Measurements from ENCODE around the gene STIM1.
A peak's percentile ranks its signal among the peaks of the same experiment; 100 is the strongest.
"Not testable (repeated sequence)": the region's sequence is repeated elsewhere in the genome, so short reads cannot be mapped to it uniquely, and the experiment has no call there.

The STIM1 gene

DNA sequence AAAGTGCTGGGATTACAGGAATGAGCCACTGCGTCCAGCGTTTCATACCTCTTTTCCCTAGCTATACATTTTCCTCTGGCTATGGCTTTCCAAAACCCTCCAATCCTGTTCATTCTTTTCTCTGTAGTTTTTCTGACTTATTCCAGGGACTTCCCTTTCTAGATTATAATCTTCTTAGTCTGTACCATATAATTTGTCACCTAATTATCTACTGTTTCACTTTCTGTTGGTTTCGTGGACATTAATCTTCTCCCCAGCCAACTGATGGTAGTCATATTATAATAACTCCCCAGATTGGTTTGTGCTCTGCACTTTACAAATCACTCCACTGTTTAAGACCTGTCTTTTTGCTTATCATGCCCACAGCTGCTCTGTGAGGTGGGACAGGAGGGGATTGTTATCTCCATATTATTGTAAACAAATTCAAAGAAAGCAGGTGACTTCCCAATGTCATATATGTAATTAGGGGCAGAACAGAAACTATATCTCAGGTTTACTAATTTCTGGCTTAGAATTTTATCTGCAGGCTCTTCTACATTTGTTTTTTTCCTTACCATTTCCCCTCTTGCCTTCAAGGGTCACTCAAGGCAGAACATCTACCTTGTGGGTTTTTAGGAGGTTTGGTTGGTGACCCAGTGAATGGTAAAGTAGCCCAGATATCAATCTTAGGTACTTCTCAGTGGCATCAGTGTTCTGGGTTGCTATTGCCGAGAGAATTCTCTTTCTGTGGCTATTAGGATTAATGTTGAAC, 23.9 kb downstream of the STIM1 start:
- no peak for FAIRE-seq
- DNase-seq (ENCODE audit: insufficient read length, low spot score), result no peak

DNA sequence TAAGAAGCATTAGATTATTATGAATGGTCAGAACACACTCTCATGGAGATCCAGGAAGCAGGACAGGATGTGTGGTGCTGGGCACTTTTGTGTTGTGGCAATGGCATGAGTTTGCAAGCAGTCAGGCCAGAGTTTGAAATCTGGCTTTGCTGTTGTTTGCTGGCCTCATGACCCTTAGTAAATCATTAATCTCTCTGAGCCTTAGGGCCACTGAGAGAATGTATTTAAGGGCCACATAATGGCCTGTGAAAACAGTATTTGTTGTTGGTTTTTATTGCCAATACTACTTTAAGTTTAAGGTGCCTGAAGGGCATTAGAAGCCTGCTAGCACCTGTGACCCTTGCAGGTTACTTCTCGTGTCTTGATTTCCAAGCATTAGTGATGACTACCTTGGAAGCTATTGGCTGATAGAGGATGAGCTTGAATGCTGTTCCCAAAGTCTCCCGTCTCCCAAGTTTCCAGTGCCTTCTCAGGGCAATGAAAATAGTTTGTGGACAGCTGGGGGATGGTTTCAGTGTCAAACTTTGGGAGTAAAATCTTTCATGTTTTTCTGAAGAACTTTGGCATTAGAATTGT, 24.6 kb downstream of the STIM1 start:
- no peak for DNase-seq (ENCODE audit: insufficient read length, low spot score)
- FAIRE-seq, result peak; percentile 90

DNA sequence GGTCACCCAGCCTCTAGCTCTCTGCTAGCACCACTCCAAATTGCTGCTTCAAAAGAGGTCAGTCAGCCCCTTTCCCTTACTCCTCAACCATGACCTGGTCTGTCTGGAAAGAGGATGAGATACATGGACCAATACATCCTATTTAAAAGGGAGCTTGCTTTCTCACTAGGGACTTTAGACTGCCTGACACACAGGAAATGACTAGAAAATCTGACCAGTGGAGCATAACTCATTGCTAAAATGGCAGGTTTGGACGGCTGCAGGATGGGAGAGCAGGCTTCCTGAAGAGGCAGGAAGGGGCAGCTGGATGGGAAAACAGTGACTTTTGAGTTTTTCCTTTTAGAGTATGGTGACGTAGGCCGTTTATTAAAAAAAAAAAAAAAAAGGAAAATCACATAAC, 25.3 kb downstream of the STIM1 start:
- DNase-seq (ENCODE audit: insufficient read length, low spot score), result no peak
- FAIRE-seq, result peak; percentile 94

DNA sequence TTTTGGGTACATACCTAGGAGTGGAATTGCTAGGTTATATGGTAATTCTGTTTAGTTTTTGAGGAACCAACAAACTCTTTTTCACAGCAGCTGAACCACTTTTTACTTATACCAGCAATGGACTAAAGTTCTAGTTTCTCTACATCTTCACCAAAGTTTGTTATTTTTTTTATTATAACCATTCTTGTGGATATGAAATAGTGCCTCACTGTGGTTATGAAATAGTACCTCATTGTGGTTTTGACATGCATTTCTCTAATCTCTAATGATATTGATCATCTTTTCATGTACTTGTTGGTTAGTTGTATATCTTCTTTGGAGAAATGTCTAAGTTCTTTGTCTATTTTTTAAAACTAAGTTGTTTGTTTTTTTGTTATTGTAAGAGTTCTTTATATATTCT, 27.2 kb downstream of the STIM1 start:
- DNase-seq (ENCODE audit: insufficient read length, low spot score) (no peak), FAIRE-seq (peak; percentile 14)

DNA sequence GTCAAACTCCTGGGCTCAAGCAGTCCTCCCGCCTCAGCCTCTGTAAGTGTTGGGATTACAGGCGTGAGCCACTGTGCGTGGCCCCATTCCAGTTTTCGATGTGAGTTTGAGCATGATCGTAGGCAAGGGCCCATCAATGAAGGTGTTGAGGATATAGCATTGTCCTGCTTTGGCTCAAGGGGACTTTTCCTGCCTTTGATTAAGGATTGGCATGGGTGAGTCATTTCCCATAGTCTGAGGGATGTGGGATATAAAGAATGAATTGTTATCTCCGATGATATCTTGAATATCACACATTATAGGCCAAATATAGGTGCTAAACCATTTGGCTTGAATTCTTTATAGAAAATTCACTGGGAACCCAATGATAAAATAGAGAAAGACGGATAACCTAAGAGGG, 30.4 kb downstream of the STIM1 start:
- no peak for FAIRE-seq
- no peak for DNase-seq (ENCODE audit: insufficient read length, low spot score)

DNA sequence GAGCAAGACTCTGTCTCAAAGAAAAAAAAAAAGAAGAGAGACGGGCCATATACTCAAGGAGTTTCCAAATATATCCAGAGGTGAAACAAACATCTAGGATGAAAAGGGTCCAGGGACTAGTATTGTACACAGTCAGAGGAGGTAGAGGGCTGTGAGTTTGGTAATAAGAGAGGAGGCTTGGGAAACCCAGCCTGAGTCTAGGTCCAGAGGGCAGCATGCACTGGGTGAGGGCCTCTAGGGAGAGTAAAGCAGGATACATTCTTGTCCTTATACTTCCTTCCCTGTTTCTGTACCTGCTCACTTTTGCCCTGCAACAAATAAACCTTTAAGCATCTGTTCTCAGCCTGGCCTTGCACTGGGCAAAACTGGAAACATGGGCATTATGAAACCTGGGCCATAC, 31.5 kb downstream of the STIM1 start:
- no peak for FAIRE-seq

DNA sequence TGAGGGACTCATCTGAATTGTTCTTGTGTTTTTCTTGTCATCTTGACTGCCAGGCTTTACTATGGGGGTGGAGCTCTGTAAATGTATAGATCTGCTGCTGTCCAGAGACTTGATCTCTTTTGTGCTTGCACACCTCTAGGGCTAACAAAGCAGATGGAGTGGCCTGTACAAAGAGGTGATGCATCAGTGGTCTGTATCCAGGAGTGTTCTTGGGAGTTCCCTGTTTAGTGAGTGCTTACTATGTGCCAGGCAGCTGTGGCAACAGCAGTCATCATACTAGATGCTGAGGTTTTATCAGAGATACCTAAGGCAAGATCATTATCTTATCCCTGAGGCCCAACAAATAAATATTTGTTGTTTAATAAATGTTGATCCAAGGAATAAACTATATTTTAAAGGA, 33.4 kb downstream of the STIM1 start:
- no peak for DNase-seq (ENCODE audit: insufficient read length, low spot score)
- no peak for FAIRE-seq

More for the DNA sequence above, 31.5 kb downstream of the STIM1 start:
- DNase-seq (ENCODE audit: insufficient read length, low spot score), result no peak

DNA sequence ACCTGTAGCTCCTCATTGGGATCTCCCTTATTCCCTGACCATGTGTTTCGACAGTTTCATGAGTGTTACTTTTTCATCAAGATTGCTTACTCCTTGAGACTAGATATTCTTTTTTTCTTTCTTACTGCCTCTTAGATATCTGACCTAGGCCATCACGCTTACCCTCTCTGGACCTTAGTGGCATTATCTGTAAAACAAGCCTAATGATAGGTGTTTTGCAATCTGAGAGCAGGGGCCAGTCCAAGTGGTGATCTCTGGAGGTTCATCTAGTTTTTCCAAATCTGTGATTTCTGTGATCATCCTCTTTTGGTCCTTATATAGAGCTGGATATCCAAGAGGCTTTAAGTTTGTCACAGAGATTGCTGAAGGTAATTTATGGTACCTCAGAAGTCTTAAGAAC, 34.5 kb downstream of the STIM1 start:
- no peak for FAIRE-seq
- no peak for DNase-seq (ENCODE audit: insufficient read length, low spot score)

DNA sequence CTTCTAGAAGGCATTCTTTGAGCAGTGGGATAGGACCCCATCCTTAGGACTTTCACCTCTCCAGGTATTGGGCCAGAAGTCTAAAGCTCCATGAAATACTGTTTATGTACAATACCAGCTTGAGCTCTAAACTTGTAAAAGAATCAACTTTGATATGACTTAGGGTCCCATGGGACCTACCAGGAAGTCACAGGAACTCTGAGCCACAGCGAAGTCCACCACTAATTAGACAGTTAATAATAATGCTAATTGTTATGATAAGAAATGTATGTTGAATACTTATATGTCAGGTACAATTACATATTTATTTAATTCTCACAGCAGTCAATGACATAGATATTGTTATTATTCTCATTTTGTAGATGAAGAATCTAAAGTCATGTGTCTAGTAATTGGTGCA, 35.3 kb downstream of the STIM1 start:
- FAIRE-seq (no peak), DNase-seq (ENCODE audit: insufficient read length, low spot score) (no peak)

DNA sequence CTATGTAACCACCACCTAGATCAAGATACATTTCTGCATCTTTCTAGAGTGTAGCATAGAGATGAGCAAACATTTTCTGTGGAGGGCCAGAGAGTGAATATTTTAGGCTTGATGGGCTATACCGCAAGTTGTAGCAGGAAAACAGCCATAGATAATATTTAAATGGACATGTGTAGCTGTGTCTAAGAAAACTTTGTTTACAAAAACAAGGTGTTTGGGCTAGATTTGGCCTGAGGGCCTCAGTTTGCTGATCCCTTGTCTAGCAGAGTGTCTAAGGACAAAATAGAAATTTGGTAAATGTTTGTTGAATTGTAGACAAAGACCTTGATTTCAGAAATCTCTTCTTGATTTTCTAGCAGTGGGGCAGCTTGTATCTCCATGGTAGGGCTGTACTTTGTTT, 36.3 kb downstream of the STIM1 start:
- no peak for DNase-seq (ENCODE audit: insufficient read length, low spot score)
- FAIRE-seq, result no peak

DNA sequence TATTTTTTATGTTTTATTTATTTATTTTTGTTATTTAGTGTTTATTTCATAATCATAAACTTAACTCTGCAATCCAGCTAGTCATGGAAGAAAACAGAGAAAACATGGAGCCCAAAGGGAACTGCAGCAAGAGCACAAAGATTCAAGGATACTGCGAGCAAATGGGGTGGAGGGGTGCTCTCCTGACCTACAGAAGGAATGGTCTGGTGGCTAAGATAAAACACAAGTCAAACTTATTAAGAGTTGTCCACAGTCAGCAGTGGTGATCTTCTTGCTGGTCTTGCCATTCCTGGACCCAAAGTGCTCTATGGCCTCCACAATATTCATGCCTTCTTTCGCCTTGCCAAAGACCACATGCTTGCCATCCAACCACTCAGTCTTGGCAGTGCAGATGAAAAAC, 36.7 kb downstream of the STIM1 start:
- FAIRE-seq, result no peak
- no peak for DNase-seq (ENCODE audit: insufficient read length, low spot score)

DNA sequence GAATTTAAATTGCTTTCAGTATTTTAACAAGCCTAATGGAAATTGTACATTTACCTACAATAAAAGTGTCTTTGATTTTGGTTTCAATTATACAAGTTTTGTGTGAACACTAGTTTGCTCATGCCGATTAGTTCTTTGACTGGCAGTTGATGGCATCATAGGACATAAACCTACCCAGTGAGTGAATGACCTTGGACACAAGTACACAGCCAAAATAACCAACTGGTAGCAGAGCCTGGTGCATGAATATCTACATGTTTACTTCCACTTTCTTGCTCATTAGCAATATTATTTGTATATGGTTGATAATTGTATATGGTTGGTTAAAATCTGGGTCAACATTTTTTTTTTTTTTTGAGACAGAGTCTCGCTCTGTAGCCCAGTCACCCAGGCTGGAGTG, 37.8 kb downstream of the STIM1 start:
- DNase-seq (ENCODE audit: insufficient read length, low spot score) (no peak), FAIRE-seq (no peak)

DNA sequence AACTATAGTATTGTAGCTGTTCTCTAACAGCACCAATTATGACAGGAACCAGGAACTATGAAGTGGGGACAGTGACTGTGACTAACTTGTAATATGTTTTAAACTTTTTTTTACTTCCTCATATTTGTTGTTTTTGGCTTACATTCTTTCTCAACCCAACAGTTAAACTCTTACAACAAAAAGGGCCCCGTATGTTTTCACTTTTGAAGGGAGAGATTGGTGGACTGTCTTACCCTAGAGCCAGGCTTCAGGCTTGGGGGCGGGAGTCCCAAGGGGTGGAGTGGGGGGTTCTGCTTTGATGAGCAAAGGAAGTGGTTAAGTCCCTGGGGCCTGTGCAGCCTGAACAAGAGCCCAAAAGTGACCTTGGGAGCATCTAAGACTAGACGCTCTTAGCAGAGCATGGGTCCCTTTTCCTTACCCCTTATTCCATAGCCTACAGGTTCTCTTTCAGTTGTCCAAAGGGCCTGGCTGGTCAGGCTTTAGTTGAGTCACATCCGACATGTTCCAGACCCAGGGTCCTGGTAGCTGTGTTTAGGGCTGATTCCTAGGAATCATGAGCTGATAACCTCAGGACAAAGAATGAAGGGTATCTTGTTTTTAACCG, 38.8 kb downstream of the STIM1 start:
- DNase-seq (ENCODE audit: insufficient read length, low spot score), result peak; percentile 73
- peak; percentile 95 for FAIRE-seq

DNA sequence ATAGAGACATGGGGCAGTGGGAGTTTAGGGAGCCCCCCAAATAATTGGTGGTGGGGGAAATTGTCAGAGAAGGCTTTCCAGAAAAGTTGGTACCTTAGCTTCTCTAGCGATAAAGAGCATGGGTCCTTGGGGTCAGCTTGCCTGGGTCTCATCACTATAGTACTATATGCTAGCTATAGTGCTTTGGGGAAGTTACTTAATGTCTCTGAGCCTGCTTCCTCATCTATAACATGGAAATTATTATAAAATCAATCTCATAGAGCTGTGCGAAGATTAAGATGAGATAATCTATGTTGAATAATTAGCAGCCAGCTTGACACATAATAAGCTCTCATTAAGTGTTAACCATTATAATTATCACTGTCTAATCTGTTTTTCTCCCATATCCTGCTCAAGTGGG, 41.2 kb downstream of the STIM1 start:
- FAIRE-seq (no peak), DNase-seq (ENCODE audit: insufficient read length, low spot score) (no peak)

DNA sequence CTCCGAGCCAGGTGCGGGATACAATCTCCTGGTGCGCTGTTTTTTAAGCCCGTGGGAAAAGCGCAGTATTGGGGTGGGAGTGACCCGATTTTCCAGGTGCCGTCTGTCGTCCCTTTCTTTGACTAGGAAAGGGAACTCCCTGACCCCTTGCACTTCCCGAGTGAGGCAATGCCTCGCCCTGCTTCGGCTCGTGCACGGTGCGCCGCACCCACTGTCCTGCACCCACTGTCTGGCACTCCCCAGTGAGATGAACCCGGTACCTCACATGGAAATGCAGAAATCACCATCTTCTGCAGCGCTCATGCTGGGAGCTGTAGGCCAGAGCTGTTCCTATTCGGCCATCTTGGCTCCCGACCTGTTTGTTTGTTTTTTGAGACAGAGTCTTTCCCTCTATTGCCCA, 44.8 kb downstream of the STIM1 start:
- not testable (repeated sequence) for FAIRE-seq; DNase-seq (ENCODE audit: insufficient read length, low spot score)

DNA sequence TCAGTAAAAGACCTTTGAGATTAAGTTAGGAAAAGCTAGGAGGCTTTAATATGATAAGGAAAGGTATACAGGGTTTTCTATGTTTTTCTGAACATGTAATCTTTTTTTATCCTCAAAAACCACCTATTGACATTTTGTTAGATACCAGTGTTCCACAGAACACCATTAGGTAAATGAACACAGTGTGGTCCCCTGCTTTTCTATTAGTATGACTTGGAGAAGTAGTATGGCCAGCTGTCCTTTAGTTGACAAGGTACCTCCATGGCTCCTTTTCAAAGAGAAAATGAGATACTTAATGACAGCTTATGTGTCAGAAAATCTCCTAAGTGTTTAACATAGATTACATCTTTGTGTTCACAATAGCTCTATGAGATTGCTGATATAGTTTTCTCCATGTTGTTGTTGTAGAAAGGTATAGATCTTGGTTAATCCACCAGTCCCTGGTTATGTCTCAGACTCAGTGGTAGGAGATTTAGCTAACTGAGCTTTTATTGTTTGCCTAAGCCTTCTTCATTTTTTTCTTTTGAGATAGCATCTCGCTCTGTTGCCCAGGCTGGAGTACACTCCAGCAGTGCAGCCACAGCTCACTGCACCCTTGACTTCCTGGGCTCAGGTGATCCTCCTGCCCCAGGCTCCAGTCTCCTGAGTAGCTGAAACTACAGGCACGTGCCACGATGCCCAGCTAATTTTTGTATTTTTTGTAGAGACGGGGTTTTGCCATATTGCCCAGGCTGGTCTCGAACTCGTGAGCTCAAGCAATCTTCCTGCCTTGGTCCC, 46.0 kb downstream of the STIM1 start:
- DNase-seq (ENCODE audit: insufficient read length, low spot score) (no peak), FAIRE-seq (no peak)

DNA sequence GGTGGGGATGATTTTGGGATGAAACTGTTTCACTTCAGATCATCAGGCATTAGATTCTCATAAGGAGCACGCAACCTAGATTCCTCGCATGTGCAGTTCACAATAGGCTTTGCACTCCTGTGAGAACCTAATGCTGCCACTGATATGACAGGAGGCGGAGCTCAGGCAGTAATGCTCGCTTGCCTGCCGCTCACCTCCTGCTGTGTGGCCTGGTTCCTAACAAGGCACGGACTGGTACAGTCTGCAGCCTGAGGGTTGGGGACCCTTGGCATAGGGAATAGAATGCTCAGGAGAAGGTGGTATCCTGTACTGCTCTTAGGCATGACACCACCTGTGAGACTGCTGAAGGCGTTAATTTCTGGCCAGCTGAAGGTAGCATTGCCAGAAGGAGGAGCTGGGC, 47.0 kb downstream of the STIM1 start:
- FAIRE-seq (no peak), DNase-seq (ENCODE audit: insufficient read length, low spot score) (no peak)

DNA sequence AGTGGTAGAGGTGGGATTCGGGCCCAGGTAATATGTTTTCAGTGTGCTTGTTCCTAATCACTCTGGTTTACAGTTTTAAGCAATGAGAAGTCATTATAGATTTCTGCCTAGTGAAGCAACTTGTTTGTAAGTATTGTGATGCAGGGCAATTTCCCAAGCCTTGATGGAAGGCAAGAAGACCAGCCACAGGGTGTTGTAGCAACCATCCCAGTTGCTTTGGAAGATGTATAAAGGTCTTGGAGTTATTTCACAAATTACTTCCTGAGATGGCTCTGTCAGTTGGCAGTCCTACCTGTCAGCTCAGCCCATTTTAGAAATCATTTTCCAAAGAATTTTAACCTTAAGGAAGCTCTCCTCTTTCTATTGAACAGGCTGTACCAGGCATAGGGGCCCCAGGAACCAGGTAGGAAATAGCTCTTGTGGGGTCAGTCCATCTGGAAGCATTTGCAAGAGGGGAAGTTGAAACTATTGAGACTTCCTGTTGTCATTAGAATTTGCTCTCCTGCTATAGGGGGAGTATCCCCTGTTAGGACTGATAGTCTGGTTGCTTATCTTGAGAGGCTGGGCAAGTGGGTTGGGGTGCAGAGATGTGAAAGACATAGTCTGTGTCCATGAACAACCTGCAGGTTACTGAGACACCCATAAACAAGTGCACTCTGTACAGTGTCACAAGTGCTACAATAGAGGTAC, 47.9 kb downstream of the STIM1 start:
- no peak for DNase-seq (ENCODE audit: insufficient read length, low spot score)
- FAIRE-seq, result peak; percentile 84

DNA sequence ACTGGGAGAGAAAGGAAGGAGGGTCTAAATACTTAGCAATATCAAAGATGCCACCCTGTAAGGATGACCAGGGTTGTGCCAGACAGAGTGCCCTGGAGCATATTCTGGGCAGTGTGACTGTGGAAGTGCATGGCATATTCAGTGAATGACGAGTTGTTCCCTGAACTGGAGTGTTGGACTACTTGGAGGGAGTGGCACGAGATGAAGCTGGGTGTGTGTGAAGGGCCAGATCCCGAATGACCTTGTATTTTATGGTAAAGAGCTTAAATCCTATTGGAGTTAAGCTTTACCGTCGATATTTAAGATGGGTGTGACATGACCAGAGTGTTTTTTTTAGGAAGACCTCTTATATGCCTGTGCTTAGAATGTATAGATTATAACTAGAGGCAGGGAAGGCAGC, 48.8 kb downstream of the STIM1 start:
- FAIRE-seq (no peak), DNase-seq (ENCODE audit: insufficient read length, low spot score) (no peak)

DNA sequence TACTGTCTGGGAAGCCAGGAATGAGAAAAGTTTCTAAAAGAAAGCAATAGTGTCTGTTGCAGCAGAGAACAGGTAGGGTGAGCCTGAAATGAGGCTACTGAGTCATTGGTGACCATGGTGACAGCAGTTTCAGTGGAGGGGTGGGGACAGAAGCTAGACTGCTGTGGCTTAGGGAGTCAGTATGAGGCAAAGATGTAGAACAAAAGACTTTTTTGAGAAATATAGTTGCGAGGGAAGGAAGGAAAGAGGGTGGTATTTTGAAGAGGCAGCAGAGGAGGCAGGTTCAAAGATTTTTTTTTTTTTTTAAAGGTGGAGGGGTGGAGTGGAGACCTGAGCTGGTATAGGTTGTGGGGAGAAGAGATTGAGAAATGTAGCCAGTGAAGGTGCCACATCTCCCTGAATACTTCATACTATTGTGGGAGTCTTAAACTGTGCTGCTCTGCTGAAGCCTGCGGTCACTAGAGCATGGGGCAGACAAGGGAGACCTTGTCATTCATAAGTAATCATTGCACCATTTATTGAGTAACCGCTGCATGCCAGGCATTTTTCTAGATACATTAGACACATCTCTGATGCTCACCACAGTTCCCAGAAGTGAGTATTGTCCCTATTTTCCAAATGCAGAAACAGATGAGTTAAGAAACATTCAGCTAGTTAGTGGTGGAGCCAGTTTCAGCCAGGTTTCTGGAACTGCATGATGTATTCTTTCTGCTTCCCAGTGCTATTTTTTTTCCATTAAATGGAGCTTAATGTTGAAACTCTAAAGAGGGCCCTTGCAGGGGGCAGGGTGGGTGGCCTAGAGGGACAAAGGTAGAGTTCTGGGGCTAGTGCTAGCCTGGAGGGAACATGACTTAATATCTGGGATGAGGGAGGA, 49.9 kb downstream of the STIM1 start:
- FAIRE-seq (peak; percentile 91), DNase-seq (ENCODE audit: insufficient read length, low spot score) (peak; percentile 36)

Data from GM19239 (cell line).